ENCODE measurements around the gene NUAK2. TPM values are rescaled to one million over a fixed set of nuclear protein-coding genes. Genes with fewer than 3 reads are reported as not detected.
"Not testable (repeated sequence)": the region's sequence is repeated elsewhere in the genome, so short reads cannot be mapped to it uniquely, and the experiment has no call there.

The NUAK2 gene
- total RNA-seq (ENCODE audit: low replicate concordance), result 13.5 and 17.7 TPM in 2 replicates
- long read RNA-seq, partial matches to known transcripts, result 0 of 5 reads
- long read RNA-seq, other reads (novel, unspliced or antisense), result 3 of 5 reads

DNA sequence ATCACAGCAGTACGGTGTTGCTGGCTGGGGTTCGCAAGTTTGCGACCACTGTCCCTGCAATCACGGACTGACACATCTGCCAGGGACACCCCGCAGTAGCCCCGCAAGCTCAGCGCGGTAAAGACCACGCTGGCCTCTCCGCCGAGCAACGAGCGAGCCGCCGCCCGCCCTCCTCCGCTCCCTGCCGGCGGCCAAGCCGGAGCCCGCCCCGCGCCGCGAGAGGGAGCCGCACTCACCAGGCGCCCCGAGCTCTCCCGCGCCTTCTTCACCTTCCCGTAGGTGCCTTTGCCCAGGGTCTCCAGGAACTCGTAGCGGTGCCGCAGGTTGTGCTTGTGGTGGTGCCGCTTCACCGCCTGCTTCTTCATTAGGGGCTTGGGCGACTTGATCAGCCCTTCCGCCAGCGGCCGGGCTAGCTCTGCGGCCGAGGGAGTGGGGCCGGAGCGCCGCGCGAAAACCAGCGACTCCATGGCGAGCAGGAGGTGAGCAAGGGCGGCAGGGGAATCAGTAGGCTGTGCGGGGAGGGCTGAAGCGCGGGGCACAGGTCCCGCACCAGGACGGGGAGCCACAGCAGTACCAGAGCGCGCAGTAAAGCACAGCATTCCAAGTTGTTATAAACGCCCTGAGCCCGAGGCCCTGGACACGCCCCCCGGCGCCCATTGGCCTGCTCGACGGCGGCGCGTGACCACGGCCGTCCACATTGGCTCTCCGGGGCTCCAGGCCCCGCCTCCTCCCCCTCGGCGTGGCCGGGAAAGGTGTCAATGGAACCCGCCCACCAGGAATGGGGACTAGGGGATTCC is at the start of gene NUAK2:
TSS of gene NUAK2 (minus strand) at position 584 of the 797 bp plus-strand sequence. CDS start at position 467, 117 bp downstream.
- peaks cover 9% of the 10 kb centered on the region for H3K36me3 Mint-ChIP-seq
- peaks cover 9% of the 10 kb centered on the region for H3K27me3 Mint-ChIP-seq
- peak within 1 kb of the TSS; percentile 87 for H3K27ac Mint-ChIP-seq
- peaks cover 47% of the 10 kb centered on the region for H3K4me1 Mint-ChIP-seq (ENCODE audit: unreplicated experiment)
- peak; percentile 94 for DNase-seq (ENCODE audit: extremely low spot score, unreplicated experiment)
- H3K9me3 Mint-ChIP-seq, result no peaks in the 10 kb centered on the region
- peak within 1 kb of the TSS; percentile 98 for H3K4me3 Mint-ChIP-seq
- TF ChIP-seq, protein P1, sequence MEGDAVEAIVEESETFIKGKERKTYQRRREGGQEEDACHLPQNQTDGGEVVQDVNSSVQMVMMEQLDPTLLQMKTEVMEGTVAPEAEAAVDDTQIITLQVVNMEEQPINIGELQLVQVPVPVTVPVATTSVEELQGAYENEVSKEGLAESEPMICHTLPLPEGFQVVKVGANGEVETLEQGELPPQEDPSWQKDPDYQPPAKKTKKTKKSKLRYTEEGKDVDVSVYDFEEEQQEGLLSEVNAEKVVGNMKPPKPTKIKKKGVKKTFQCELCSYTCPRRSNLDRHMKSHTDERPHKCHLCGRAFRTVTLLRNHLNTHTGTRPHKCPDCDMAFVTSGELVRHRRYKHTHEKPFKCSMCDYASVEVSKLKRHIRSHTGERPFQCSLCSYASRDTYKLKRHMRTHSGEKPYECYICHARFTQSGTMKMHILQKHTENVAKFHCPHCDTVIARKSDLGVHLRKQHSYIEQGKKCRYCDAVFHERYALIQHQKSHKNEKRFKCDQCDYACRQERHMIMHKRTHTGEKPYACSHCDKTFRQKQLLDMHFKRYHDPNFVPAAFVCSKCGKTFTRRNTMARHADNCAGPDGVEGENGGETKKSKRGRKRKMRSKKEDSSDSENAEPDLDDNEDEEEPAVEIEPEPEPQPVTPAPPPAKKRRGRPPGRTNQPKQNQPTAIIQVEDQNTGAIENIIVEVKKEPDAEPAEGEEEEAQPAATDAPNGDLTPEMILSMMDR (conservative IDR thresholded peaks at IDR 0.05), result peak; percentile 43

DNA sequence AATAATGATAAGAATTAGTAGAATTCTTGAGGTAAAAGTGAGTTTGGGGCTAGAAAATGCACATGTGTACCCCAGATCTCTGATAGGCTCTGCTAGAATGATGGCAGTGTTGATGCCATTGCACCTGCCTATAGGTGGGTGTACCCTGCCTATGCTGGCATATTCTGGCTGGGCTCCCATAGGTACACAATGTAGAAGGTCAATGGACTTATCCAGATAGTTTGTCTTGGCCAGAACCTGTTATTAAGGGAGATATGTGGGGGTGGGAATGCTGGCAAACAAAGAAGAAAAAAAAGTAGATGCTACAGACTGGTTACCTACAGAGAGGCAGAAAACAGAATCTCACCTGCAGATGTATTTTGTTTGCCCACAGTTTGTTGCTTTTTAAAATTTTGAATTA is 49.2 kb upstream of the NUAK2 start:
- H3K27me3 Mint-ChIP-seq, result peaks cover 12% of the 10 kb centered on the region

DNA sequence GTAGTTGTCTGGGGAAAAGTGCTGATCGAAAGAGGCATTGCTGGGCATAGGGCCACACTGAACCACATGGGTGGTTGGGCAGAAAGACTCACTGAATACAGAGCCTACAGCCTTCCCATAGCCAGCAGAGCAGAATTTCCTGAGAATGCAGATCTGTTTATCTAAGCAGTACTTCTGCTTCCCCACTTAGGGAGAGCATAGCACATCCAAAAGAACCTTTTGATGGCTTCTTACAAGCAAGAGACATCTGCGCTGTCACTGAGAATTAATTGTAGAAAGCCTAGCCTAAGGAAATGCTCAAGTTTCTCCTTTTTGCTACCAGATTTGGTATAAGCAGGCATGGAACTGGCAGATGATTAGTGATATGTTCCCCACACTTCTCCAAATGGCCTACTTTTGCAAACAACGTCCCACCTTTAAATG is 48.2 kb upstream of the NUAK2 start:
- TF ChIP-seq, protein P1 (conservative IDR thresholded peaks at IDR 0.05), result no peak
- H3K4me1 Mint-ChIP-seq (ENCODE audit: unreplicated experiment), result peaks cover 41% of the 10 kb centered on the region
- H3K27me3 Mint-ChIP-seq, result peaks cover 10% of the 10 kb centered on the region
- no peak overlapping the region for H3K27ac Mint-ChIP-seq
- no peak for DNase-seq (ENCODE audit: extremely low spot score, unreplicated experiment)
- H3K9me3 Mint-ChIP-seq, result no peaks in the 10 kb centered on the region
- H3K36me3 Mint-ChIP-seq, result no peaks in the 10 kb centered on the region
- no peak overlapping the region for H3K4me3 Mint-ChIP-seq

More for the DNA sequence above, 49.2 kb upstream of the NUAK2 start:
- TF ChIP-seq, protein P1 (conservative IDR thresholded peaks at IDR 0.05), result no peak
- no peaks in the 10 kb centered on the region for H3K36me3 Mint-ChIP-seq
- H3K9me3 Mint-ChIP-seq, result no peaks in the 10 kb centered on the region
- peaks cover 39% of the 10 kb centered on the region for H3K4me1 Mint-ChIP-seq (ENCODE audit: unreplicated experiment)
- no peak for DNase-seq (ENCODE audit: extremely low spot score, unreplicated experiment)
- H3K4me3 Mint-ChIP-seq, result no peak overlapping the region
- H3K27ac Mint-ChIP-seq, result no peak overlapping the region

DNA sequence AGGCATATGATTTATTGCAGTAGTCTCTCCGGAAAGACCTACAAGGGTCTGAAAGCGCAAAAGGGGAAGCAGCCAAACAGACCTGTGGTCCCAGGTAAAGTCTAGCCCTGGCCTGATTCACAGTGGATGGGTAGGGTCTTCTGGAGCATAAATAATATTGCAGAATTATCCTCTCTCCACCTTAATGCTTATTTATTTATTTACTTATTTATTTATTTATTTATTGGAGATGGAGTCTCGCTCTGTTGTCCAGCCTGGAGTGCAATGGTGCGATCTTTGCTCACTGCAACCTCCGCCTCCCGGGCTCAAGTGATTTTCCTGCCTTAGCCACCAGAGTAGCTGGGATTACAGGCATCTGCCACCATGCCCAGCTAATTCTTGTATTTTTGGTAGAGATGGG is 46.9 kb upstream of the NUAK2 start:
- TF ChIP-seq, protein P1 (conservative IDR thresholded peaks at IDR 0.05), result no peak
- no peak for DNase-seq (ENCODE audit: extremely low spot score, unreplicated experiment)
- Mint-ChIP-seq H3K4me3 (no peak overlapping the region), H3K27ac (no peak overlapping the region), H3K27me3 (peaks cover 9% of the 10 kb centered on the region), H3K36me3 (no peaks in the 10 kb centered on the region), H3K4me1 (ENCODE audit: unreplicated experiment) (peaks cover 31% of the 10 kb centered on the region), H3K9me3 (no peaks in the 10 kb centered on the region)

DNA sequence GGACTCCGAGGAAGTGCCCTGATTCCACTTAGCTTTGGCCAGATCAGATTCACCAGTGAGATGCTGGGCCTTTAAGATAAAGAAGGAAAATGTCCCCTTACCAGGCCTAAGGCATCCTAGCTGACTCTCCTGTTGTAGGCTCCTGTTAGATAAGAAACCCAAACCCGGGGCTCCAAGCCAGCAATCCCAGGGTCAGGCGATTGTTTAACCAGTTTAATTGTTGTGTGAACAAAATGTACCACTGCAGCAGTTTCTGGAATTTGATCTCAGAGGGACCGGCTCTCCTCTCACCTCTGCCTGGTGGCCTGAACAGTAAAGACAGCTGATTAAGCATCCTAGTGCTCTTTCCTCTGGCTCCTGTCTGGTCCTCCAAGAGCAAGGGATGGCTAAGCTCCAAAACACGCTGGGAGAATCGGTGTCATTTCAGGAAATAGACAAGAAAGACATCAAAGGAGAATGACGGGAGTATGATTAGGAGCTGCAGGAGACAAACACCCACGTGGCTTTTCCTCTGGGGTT is 44.5 kb upstream of the NUAK2 start:
- no peaks in the 10 kb centered on the region for H3K36me3 Mint-ChIP-seq
- peaks cover 8% of the 10 kb centered on the region for H3K27me3 Mint-ChIP-seq
- H3K9me3 Mint-ChIP-seq, result no peaks in the 10 kb centered on the region
- DNase-seq (ENCODE audit: extremely low spot score, unreplicated experiment), result no peak
- no peak overlapping the region for H3K4me3 Mint-ChIP-seq
- no peak overlapping the region for H3K27ac Mint-ChIP-seq
- H3K4me1 Mint-ChIP-seq (ENCODE audit: unreplicated experiment), result peaks cover 15% of the 10 kb centered on the region
- TF ChIP-seq, protein P1 (conservative IDR thresholded peaks at IDR 0.05), result no peak

DNA sequence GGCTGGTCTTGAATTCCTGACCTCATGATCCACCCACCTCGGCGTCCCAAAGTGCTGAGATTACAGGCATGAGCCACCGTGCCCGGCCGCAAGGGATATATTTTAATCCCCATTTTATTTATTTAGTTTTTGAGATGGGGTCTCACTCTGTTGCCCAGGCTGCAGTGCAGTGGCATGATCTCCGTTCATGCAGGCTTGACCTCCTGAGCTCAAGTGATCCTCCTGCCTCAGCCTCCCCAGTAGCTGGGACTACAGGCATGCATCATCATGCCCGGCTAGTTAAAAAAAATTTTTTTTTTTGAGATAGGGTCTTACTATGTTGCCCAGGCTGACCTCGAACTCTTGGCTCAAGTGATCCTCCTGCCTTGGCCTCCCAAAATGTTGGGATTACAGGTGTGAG is 43.5 kb upstream of the NUAK2 start:
- H3K36me3 Mint-ChIP-seq; H3K9me3 Mint-ChIP-seq; DNase-seq (ENCODE audit: extremely low spot score, unreplicated experiment); H3K27ac Mint-ChIP-seq; H3K4me3 Mint-ChIP-seq: not testable (repeated sequence)
- peaks cover 18% of the 10 kb centered on the region for H3K4me1 Mint-ChIP-seq (ENCODE audit: unreplicated experiment)
- peaks cover 15% of the 10 kb centered on the region for H3K27me3 Mint-ChIP-seq

Data from type B pancreatic cell (in vitro differentiated cells).